Heart left ventricle (tissue), 13 donors: ENCODE results near the gene AFF1.

Source experiments
- CTCF ChIP-seq, 12 donors: fragments of 200-600 bp; sonication (generic) in 4 of 12; IDR thresholded peaks; one replicate each; pipeline versions ENCODE4 v1.5.0 to v1.8.0; 2018 to 2022; ENCODE audit warnings: antibody characterized with exemption in 12 of 12, mild to moderate bottlenecking in 5 of 12
- POLR2A ChIP-seq, 2 donors: fragments of 450-650 bp; IDR thresholded peaks; one replicate each; pipeline ENCODE4 v1.6.1; 2017; ENCODE audit warnings: antibody characterized with exemption in 2 of 2, mild to moderate bottlenecking in 2 of 2, moderate library complexity in 2 of 2
- donor health status: ischemic (EF 13 %, LVEDD 7.1; RV severe dilation, severe dysfunction).
- donor health status: DM: no; HTN: yes; CAD: no.
- donor health status: DM: no; HTN: no; CAD: no.
- donor health status: ischemic (EF 25% LVEDD 6.9; RV normal size, moderate dysfunction).
- donor health status: ischemic (EF 25% LVEDD 5.7; RV mildly dilated, moderate dysfunction).
- donor health status: ischemic (EF 35%, LVEDD 5.7; RV mildly dilated, moderate dysfunction).
- donor health status: nonischemic (EF 11% LVEDD 7.7; RV severe dilation, severe dysfunction).
- donor health status: DM: yes; HTN: yes; CAD: no.
- donor health status: PGD.
- donor health status: ischemic (EF 29% LVEDD 5.4; RV normal size, mild dysfunction).
- donor health status: nonischemic (EF 23%, LVEDD 6.1; RV moderate dilation, normal function).

- TF ChIP-seq CTCF (IDR thresholded peaks at IDR 0.05) (no peak), POLR2A (IDR thresholded peaks at IDR 0.05) (no peak)
These were observed 104.2 kb downstream of the AFF1 start for GRCh38 chr4:87038837-87039615.
